ENCODE results near the gene ZNF628.

Gene ZNF628

DNA sequence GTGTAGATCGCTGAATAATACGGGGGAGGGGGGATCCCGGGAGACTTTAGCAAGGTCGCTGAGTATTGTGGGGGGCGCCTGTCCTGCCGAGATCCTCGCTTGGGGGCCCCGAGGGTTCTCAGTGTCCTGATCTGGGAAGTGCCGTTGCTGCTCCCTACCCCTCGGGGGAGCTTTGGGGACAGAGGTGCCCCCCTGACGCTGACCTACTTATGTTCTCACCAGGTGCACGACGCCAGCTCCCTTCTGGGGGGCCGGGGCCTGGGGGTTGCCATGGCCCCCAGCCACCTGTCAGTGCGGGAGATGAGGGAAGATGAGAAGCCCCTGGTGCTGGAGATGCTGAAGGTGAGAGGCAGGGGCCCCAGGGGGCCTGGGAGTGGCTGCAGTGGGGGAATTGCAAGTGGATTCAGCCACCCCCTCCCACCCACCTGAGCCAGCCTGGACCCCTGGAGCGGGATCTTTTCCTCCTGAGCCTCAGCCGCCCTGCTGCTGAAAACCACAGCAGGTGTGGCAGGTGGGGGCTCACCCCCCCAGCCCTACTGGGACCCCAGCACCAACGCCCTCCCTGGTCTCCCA lies 9.1 kb downstream of the ZNF628 start:
- H3K4me3 ChIP-seq (ENCODE audit: low read length): peak overlapping the region; percentile 57; the same call in 1 of the 2 replicates
- no peak for DNase-seq (ENCODE audit: low read depth, low spot score)
- H3K36me3 ChIP-seq (ENCODE audit: control insufficient read depth, insufficient read depth, low read length): peaks cover 5% of the 10 kb centered on the region; the same call in 1 of the 2 replicates
- WGBS (ENCODE audit: insufficient coverage, insufficient read length): no CpG with 5 or more reads among the region's 18 CpGs
- peaks cover 19% of the 10 kb centered on the region for H3K4me1 ChIP-seq (ENCODE audit: control insufficient read depth, insufficient read depth, low read length)
- H3K27ac ChIP-seq (ENCODE audit: low read length): no peak overlapping the region
- no peaks in the 10 kb centered on the region for H3K9me3 ChIP-seq (ENCODE audit: control insufficient read depth, insufficient read depth, low read length)
- no peaks in the 10 kb centered on the region for H3K27me3 ChIP-seq (ENCODE audit: control insufficient read depth, insufficient read depth, low read length)

- WGBS (ENCODE audit: insufficient coverage, insufficient read length): no CpG with 5 or more reads among the region's 53 CpGs
- Histone ChIP-seq H3K27me3 (ENCODE audit: control insufficient read depth, insufficient read depth, low read length) (no peaks in the 10 kb centered on the region), H3K27ac (ENCODE audit: low read length) (no peak overlapping the region), H3K9me3 (ENCODE audit: control insufficient read depth, insufficient read depth, low read length) (no peaks in the 10 kb centered on the region), H3K36me3 (ENCODE audit: control insufficient read depth, insufficient read depth, low read length) (peaks cover 5% of the 10 kb centered on the region; the same call in 1 of the 2 replicates), H3K4me1 (ENCODE audit: control insufficient read depth, insufficient read depth, low read length) (peaks cover 18% of the 10 kb centered on the region), H3K4me3 (ENCODE audit: low read length) (no peak overlapping the region)
- DNase-seq (ENCODE audit: low read depth, low spot score): no peak
These were observed 9.9 kb downstream of the ZNF628 start for GRCh38 chr19:55486043-55486970.

DNA sequence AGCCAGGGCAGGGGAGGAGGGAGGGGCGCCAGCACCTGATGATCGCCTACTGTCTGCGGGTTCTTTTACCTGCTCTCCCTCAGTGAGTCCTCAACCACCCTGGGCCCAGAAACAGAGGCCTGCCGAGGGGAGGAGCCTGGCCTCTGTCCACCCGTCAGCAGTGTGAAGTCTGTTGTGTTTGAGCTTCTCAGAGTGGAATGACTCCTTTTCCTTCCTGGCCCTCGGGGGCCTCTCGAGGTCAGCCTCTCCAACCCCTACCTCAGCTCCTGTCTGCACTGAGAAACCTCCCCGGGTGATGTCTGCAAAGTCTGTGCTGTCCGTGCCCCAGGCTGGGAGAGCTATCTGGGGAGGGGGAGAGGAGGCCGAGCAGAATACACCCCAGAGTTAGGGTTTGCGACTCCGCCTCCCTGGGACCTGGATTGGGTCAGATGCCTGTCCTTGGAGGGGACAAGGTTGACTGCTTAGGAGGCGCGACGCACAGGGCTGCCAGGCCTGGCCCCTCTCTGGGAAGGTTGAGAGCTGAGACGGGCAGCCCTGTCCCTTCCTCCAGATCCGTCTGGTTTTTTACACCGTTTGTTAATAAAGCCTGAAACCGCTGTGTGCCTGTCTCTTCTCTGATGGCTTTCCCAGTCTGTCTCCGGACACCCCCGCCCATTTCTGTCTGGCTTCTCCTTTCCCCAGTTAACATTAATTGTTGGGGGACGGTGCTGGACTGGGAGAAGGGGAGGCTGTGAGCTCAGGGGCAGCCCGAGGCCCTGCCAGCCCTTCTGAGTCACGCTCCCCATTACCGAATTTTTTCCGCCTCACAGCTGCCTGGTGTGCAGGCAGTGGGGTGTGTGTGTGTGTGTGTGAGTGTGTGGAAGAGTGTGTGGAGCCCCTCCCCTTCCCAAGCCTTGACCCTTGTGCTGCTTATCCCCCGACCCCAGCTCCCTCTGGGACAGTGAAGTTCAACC lies 10.8 kb downstream of the ZNF628 start:
- no peak overlapping the region for H3K4me3 ChIP-seq (ENCODE audit: low read length)
- no peaks in the 10 kb centered on the region for H3K27me3 ChIP-seq (ENCODE audit: control insufficient read depth, insufficient read depth, low read length)
- H3K36me3 ChIP-seq (ENCODE audit: control insufficient read depth, insufficient read depth, low read length): peaks cover 5% of the 10 kb centered on the region; the same call in 1 of the 2 replicates
- H3K9me3 ChIP-seq (ENCODE audit: control insufficient read depth, insufficient read depth, low read length): no peaks in the 10 kb centered on the region
- peaks cover 15% of the 10 kb centered on the region for H3K4me1 ChIP-seq (ENCODE audit: control insufficient read depth, insufficient read depth, low read length)
- no peak for DNase-seq (ENCODE audit: low read depth, low spot score)
- WGBS (ENCODE audit: insufficient coverage, insufficient read length): no CpG with 5 or more reads among the region's 27 CpGs
- no peak overlapping the region for H3K27ac ChIP-seq (ENCODE audit: low read length)

DNA sequence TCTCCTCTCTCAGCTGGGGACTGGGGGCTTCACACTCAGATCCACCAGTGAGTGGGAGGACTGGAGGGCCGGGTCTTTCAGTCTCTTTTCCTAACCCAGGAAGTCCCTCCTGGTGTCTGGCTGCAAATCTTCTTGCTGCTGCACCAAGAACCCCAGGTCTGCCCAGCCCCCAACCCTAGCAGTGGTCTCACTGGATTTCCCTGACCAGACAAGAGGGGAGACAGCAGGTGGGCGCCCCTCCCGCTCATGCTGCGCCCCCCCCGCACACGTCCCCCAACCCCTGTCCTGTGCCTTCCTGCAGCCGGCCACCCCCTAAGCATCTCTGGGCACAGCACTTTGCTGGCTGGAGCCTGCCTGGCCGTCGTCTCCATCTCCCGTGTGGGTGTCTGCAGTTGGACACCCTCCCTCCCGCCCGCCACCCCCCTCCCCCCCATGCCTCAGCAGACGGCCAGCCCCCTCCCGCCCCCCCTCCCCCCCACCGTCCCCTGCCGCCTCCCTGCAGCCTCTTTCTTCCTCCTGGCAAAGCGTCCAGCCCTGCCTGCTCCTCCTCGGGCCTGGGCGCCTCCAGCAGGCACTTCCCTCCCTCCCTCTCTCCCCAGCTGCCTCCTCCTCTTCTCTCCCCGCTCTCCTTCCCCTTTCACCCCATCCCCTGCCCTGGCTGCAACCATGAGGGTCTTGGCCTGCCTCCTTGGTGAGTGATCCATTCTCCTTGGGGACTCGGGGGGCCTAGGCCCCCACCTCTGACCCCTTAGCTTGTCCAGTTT lies 11.7 kb downstream of the ZNF628 start, which contains the start of gene SSC5D:
SSC5D (plus strand) TSS at position 513 of the 764 bp plus-strand sequence; CDS start at position 667, 154 bp downstream.
- DNase-seq (ENCODE audit: low read depth, low spot score): no peak
- no peaks in the 10 kb centered on the region for H3K9me3 ChIP-seq (ENCODE audit: control insufficient read depth, insufficient read depth, low read length)
- WGBS (ENCODE audit: insufficient coverage, insufficient read length): no CpG with 5 or more reads among the region's 21 CpGs
- peak within 1 kb of the TSS; percentile 9; the same call in 1 of the 2 replicates for H3K4me3 ChIP-seq (ENCODE audit: low read length)
- no peak within 1 kb of the TSS for H3K27ac ChIP-seq (ENCODE audit: low read length)
- peaks cover 15% of the 10 kb centered on the region for H3K4me1 ChIP-seq (ENCODE audit: control insufficient read depth, insufficient read depth, low read length)
- H3K36me3 ChIP-seq (ENCODE audit: control insufficient read depth, insufficient read depth, low read length): no peaks in the 10 kb centered on the region; the same call in 1 of the 2 replicates
- no peaks in the 10 kb centered on the region for H3K27me3 ChIP-seq (ENCODE audit: control insufficient read depth, insufficient read depth, low read length)

GRCh38 chr19:55488986-55489710 lies 12.7 kb downstream of the ZNF628 start:
- H3K4me1 ChIP-seq (ENCODE audit: control insufficient read depth, insufficient read depth, low read length): peaks cover 13% of the 10 kb centered on the region
- H3K36me3 ChIP-seq (ENCODE audit: control insufficient read depth, insufficient read depth, low read length): no peaks in the 10 kb centered on the region; the same call in 1 of the 2 replicates
- WGBS (ENCODE audit: insufficient coverage, insufficient read length): no CpG with 5 or more reads among the region's 36 CpGs
- no peak overlapping the region for H3K27ac ChIP-seq (ENCODE audit: low read length)
- no peak overlapping the region for H3K4me3 ChIP-seq (ENCODE audit: low read length)
- no peak for DNase-seq (ENCODE audit: low read depth, low spot score)
- H3K9me3 ChIP-seq (ENCODE audit: control insufficient read depth, insufficient read depth, low read length): no peaks in the 10 kb centered on the region
- no peaks in the 10 kb centered on the region for H3K27me3 ChIP-seq (ENCODE audit: control insufficient read depth, insufficient read depth, low read length)

DNA sequence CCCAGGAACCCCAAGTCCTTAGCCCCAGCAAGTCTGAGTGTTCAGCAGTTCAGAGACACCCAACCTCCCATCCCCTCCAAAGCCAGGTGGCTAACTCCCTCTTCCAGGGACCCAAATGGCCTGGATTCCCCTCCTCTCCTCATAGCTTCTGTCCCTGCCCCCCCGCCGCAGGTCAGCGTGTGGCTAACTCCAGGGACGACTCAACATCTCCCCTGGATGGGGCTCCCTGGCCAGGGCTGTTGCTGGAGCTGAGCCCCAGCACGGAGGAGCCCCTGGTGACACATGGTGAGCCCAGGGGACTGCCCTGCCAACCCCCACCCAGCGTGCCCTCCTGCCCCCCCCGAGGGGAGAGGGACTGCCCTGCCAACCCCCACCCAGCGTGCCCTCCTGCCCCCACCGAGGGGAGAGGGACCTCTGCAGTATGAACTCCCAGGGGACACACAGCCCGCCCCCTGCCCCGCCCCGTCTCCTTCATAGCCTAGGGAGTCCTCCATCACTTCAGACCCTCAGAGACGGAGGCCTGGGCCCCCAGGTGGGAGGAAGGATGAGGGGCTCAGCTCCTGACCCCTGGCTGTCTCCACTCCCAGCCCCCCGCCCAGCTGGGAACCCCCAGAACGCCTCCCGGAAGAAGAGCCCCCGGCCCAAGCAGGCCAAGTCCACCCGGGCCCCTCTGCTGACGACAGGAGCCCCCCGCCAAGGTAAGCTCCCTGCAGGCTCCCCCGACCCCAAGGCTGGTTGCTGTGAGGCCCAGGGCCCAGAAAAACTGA lies 13.5 kb downstream of the ZNF628 start:
- H3K27ac ChIP-seq (ENCODE audit: low read length): no peak overlapping the region
- H3K4me1 ChIP-seq (ENCODE audit: control insufficient read depth, insufficient read depth, low read length): peaks cover 13% of the 10 kb centered on the region
- no peaks in the 10 kb centered on the region; the same call in 1 of the 2 replicates for H3K36me3 ChIP-seq (ENCODE audit: control insufficient read depth, insufficient read depth, low read length)
- H3K27me3 ChIP-seq (ENCODE audit: control insufficient read depth, insufficient read depth, low read length): no peaks in the 10 kb centered on the region
- H3K4me3 ChIP-seq (ENCODE audit: low read length): no peak overlapping the region
- H3K9me3 ChIP-seq (ENCODE audit: control insufficient read depth, insufficient read depth, low read length): no peaks in the 10 kb centered on the region
- no CpG with 5 or more reads among the region's 21 CpGs for WGBS (ENCODE audit: insufficient coverage, insufficient read length)
- no peak for DNase-seq (ENCODE audit: low read depth, low spot score)

- Histone ChIP-seq H3K4me1 (ENCODE audit: control insufficient read depth, insufficient read depth, low read length) (peaks cover 12% of the 10 kb centered on the region), H3K4me3 (ENCODE audit: low read length) (no peak overlapping the region), H3K9me3 (ENCODE audit: control insufficient read depth, insufficient read depth, low read length) (no peaks in the 10 kb centered on the region), H3K36me3 (ENCODE audit: control insufficient read depth, insufficient read depth, low read length) (no peaks in the 10 kb centered on the region; the same call in 1 of the 2 replicates), H3K27ac (ENCODE audit: low read length) (no peak overlapping the region), H3K27me3 (ENCODE audit: control insufficient read depth, insufficient read depth, low read length) (no peaks in the 10 kb centered on the region)
- no peak for DNase-seq (ENCODE audit: low read depth, low spot score)
- WGBS (ENCODE audit: insufficient coverage, insufficient read length): no CpG with 5 or more reads among the region's 52 CpGs
These were observed 14.3 kb downstream of the ZNF628 start for GRCh38 chr19:55490478-55491432.
